T47D (cell line): ENCODE measurements around the gene CASP2.
"Not testable (repeated sequence)": the region's sequence is repeated elsewhere in the genome, so short reads cannot be mapped to it uniquely, and the experiment has no call there.

Experiments used
- DNase-seq, 2 experiments: peaks; one replicate each; pipeline versions ENCODE4 v3.0.0 to v3.0.0-alpha.2; 2011 to 2012; ENCODE audit warnings: low read depth in 1 of 2, low spot score in 1 of 2
- JUND ChIP-seq: IDR thresholded peaks from 2 replicates; pipeline ENCODE4 v1.6.1; 2012; ENCODE audit warnings: low read depth
- in situ Hi-C: cut with HindIII; loops from 2 replicates; pipeline ENCODE4 v1.10.0; 2016; ENCODE audit warnings: low sequenced_read_pairs, low pct_unique_long_range_greater_than_20kb

Gene CASP2

GRCh38 chr7:143288836-143289235 is 685 bp downstream of the CASP2 start:
- peak in 1 of 2 experiments; percentile 13 for DNase-seq
- no peak for TF ChIP-seq JUND
- in situ Hi-C loops = no loop called here

DNA sequence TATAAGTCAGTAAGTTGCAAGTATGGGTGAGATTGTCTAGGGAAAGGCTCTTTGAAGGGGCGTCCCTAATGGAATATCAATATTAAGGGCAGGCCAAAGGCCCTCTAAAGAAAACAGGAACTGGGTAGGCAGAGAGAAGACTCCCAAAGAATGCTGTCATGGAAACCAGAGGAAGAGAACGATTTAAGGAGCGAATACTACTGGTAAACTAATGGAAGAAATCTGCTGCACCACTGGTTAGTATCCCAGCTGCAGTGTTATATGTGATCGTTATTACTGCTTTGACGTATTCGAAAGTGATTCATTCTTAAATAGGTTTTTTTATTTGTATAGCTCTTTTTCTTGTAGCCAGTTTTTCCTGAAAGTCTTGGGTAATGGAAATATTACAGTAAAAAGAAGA is 1.3 kb downstream of the CASP2 start:
- no peak for TF ChIP-seq JUND
- in situ Hi-C loops = no loop called here
- DNase-seq = no peak

DNA sequence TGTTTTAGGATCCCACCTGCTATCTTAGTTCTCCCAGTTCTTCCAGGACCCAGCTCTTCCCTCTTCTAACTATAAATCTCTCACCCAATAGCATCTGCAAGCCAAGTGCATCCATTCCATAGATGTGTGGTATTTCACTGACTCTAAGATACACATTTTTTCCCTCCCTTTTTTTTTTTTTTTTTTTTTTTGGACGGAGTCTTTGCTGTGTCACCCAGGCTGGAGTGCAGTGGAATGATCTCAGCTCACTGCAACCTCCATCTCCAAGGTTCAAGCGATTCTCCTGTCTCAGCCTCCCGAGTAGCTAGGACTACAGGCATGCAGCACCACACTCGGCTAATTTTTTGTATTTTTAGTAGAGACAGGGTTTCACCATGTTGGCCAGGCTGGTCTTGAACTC is 1.7 kb downstream of the CASP2 start:
- in situ Hi-C loops, DNase-seq: not testable (repeated sequence)

- in situ Hi-C loops = no loop called here
- DNase-seq = no peak
- no peak for TF ChIP-seq JUND
Observed at GRCh38 chr7:143290293-143290692, 2.1 kb downstream of the CASP2 start.

DNA sequence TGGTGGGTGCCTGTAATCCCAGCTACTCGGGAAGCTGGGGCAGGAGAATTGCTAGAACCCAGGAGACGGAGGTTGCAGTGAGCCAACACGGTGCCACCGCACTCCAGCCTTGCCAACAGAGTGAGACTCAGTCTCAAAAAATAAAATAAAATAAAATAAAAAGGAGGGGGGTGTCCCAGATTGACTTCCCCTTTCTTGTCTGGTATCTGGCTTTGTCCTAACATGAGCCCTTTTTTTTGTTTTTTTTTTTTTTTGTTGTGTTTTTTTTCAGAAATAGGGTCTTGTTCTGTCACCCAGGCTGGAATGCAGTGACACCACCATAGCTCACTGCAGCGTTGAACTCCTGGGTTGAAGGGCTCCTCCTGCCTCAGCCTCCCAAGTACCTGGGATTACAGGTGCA is 4.7 kb downstream of the CASP2 start:
- DNase-seq = no peak
- TF ChIP-seq JUND = no peak
- in situ Hi-C loops = no loop called here

GRCh38 chr7:143295870-143296269 is 7.7 kb downstream of the CASP2 start:
- TF ChIP-seq JUND = no peak
- no peak for DNase-seq
- in situ Hi-C loops = no loop called here

DNA sequence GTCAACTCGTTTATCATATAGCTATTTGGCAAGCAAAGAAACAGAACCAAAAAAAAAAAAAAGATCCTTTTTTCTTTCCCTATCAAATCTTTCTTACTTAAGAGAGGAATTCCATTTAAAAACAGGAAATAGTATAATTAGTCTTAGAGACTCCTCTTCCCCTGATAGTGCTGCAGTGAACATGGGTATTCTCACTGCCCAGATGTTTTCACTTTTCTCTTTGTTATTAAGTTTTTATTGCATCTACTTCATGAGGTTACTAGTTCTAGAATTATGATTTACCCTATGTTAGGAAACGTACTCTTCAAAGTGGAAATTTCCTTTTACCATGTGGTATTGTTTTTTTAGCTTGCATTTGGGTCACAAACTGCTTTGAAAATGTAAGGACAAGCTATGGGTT is 8.5 kb downstream of the CASP2 start:
- in situ Hi-C loops = no loop called here
- TF ChIP-seq JUND = no peak
- DNase-seq = no peak

DNA sequence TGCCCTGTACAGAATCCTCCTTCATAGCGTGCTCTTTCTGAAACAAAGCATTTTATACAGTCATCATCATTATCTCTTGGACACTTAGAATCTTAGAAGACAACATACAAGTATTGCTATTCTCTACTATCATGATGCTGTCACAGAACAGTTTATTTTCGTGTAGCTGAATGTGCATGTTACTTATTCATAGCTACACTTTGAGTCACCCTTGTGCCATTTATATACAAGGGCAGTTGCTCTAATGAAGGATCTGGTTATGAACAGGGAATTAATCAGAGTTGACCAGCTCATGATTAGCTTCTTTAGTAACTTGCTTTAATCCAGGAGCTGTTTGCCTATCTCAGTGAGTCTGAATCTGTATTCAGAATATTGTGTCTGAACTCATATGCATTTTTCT is 11.2 kb downstream of the CASP2 start:
- no peak for DNase-seq
- in situ Hi-C loops = no loop called here
- TF ChIP-seq JUND = no peak

- TF ChIP-seq JUND = no peak
- peak in 1 of 2 experiments; percentile 57 for DNase-seq
- in situ Hi-C loops = no loop called here
Observed at GRCh38 chr7:143299840-143300239, 11.7 kb downstream of the CASP2 start.

GRCh38 chr7:143300959-143301935 is 13.1 kb downstream of the CASP2 start:
- in situ Hi-C loops = no loop called here
- DNase-seq = peak in 1 of 2 experiments; percentile 49
- TF ChIP-seq JUND = no peak

- DNase-seq = no peak
- no peak for TF ChIP-seq JUND
- in situ Hi-C loops = no loop called here
Observed at GRCh38 chr7:143303733-143304132, 15.6 kb downstream of the CASP2 start.

- DNase-seq = no peak
- in situ Hi-C loops = no loop called here
- TF ChIP-seq JUND = no peak
Observed at GRCh38 chr7:143304938-143305337, 16.8 kb downstream of the CASP2 start.

DNA sequence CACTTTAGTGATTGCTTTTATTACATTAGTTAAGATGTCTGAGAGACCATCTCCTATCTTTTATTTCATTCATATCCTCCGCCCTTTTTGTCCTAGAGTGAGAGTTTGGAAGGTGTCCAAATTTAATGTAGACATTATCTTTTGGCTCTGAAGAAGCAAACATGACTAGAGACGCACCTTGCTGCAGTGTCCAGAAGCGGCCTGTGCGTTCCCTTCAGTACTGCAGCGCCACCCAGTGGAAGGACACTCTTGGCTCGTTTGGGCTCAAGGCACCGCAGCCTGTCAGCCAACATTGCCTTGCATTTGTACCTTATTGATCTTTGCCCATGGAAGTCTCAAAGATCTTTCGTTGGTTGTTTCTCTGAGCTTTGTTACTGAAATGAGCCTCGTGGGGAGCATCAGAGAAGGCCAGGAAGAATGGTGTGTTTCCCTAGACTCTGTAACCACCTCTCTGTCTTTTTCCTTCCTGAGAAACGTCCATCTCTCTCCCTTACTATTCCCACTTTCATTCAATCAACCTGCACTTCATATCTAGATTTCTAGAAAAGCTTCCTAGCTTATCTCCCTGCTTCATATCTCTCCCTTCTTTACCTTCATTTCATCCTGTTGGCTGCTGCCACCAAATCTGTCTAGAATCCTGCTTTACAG is 17.4 kb downstream of the CASP2 start:
- TF ChIP-seq JUND = no peak
- in situ Hi-C loops = no loop called here
- DNase-seq = peak; percentile 58 to 83
